ENCODE results near the gene BEGAIN. TPM values are rescaled to one million over a fixed set of nuclear protein-coding genes. Genes with fewer than 3 reads are reported as not detected.

Gene BEGAIN
- total RNA-seq, 1 donor from 2014 or later = 7.0 TPM

GRCh38 chr14:100576091-100577085 is 10.8 kb downstream of the BEGAIN start:
- TF ChIP-seq CTCF (IDR thresholded peaks at IDR 0.05; ENCODE audit: partially characterized antibody, unreplicated experiment) = no peak
- DNase-seq = peak; percentile 9
- Mint-ChIP-seq H3K9me3 (ENCODE audit: unreplicated experiment) (peaks cover 3% of the 10 kb centered on the region), H3K4me3 (ENCODE audit: unreplicated experiment) (no peak overlapping the region), H3K27ac (ENCODE audit: unreplicated experiment) (no peak overlapping the region), H3K27me3 (ENCODE audit: unreplicated experiment) (peaks cover 7% of the 10 kb centered on the region), H3K36me3 (ENCODE audit: unreplicated experiment) (no peaks in the 10 kb centered on the region), H3K4me1 (ENCODE audit: low read depth, unreplicated experiment) (peaks cover 7% of the 10 kb centered on the region)

GRCh38 chr14:100575266-100575995 is 11.8 kb downstream of the BEGAIN start:
- no peak overlapping the region for H3K27ac Mint-ChIP-seq (ENCODE audit: unreplicated experiment)
- no peak for TF ChIP-seq CTCF (IDR thresholded peaks at IDR 0.05; ENCODE audit: partially characterized antibody, unreplicated experiment)

GRCh38 chr14:100574642-100575031 is 12.6 kb downstream of the BEGAIN start:
- TF ChIP-seq CTCF (IDR thresholded peaks at IDR 0.05; ENCODE audit: partially characterized antibody, unreplicated experiment) = no peak
- peaks cover 6% of the 10 kb centered on the region for H3K27me3 Mint-ChIP-seq (ENCODE audit: unreplicated experiment)
- no peaks in the 10 kb centered on the region for H3K36me3 Mint-ChIP-seq (ENCODE audit: unreplicated experiment)
- no peak for DNase-seq
- no peak overlapping the region for H3K4me3 Mint-ChIP-seq (ENCODE audit: unreplicated experiment)
- peaks cover 3% of the 10 kb centered on the region for H3K9me3 Mint-ChIP-seq (ENCODE audit: unreplicated experiment)
- H3K4me1 Mint-ChIP-seq (ENCODE audit: low read depth, unreplicated experiment) = peaks cover 8% of the 10 kb centered on the region
- no peak overlapping the region for H3K27ac Mint-ChIP-seq (ENCODE audit: unreplicated experiment)

More at GRCh38 chr14:100575266-100575995, 11.8 kb downstream of the BEGAIN start:
- peaks cover 7% of the 10 kb centered on the region for H3K4me1 Mint-ChIP-seq (ENCODE audit: low read depth, unreplicated experiment)
- DNase-seq = peak; percentile 6
- H3K4me3 Mint-ChIP-seq (ENCODE audit: unreplicated experiment) = no peak overlapping the region
- H3K27me3 Mint-ChIP-seq (ENCODE audit: unreplicated experiment) = peaks cover 5% of the 10 kb centered on the region
- peaks cover 3% of the 10 kb centered on the region for H3K9me3 Mint-ChIP-seq (ENCODE audit: unreplicated experiment)
- H3K36me3 Mint-ChIP-seq (ENCODE audit: unreplicated experiment) = no peaks in the 10 kb centered on the region

GRCh38 chr14:100573757-100574641 is 13.2 kb downstream of the BEGAIN start:
- DNase-seq = no peak
- Mint-ChIP-seq H3K27me3 (ENCODE audit: unreplicated experiment) (peaks cover 10% of the 10 kb centered on the region), H3K36me3 (ENCODE audit: unreplicated experiment) (no peaks in the 10 kb centered on the region), H3K27ac (ENCODE audit: unreplicated experiment) (no peak overlapping the region), H3K4me1 (ENCODE audit: low read depth, unreplicated experiment) (peaks cover 11% of the 10 kb centered on the region), H3K4me3 (ENCODE audit: unreplicated experiment) (no peak overlapping the region), H3K9me3 (ENCODE audit: unreplicated experiment) (peaks cover 3% of the 10 kb centered on the region)
- no peak for TF ChIP-seq CTCF (IDR thresholded peaks at IDR 0.05; ENCODE audit: partially characterized antibody, unreplicated experiment)
